Psoas muscle (tissue), 8 donors: ENCODE measurements around the gene CADPS. TPM values are rescaled to one million over a fixed set of nuclear protein-coding genes. Genes with fewer than 3 reads are reported as not detected.

ENCODE experiments used
- ATAC-seq, 4 donors: fragments of 200-7000 bp; cut with Tn5 transposase; one replicate each; pipeline ENCODE4 v1.9.1; 2020; ENCODE audit warnings: moderate library complexity in 3 of 4, mild to moderate bottlenecking in 2 of 4
- DNase-seq, 2 donors: peaks; one replicate each; pipeline ENCODE4 v3.0.0-alpha.2; 2020
- H3K27ac ChIP-seq: fragments of 200-600 bp; one replicate; pipeline ENCODE4 v1.8.0; 2022
- H3K27me3 ChIP-seq, 3 donors: fragments of 200-600 bp in 1 of 3; one replicate each; pipeline versions ENCODE4 v1.6.1 to v1.8.0; 2013 to 2022; ENCODE audit warnings: low read length in 2 of 3, mild to moderate bottlenecking in 2 of 3, moderate library complexity in 1 of 3; ENCODE audit not compliant: insufficient read depth in 3 of 3
- H3K36me3 ChIP-seq, 2 donors: fragments of 200-600 bp in 1 of 2; one replicate each; pipeline versions ENCODE4 v1.6.1 to v1.8.0; 2013 to 2022; ENCODE audit warnings: low read depth in 1 of 2, mild to moderate bottlenecking in 1 of 2, moderate library complexity in 1 of 2; ENCODE audit not compliant: insufficient read depth in 1 of 2
- H3K4me1 ChIP-seq: fragments of 200-600 bp; one replicate; pipeline ENCODE4 v1.8.0; 2022
- H3K4me3 ChIP-seq: fragments of 200-600 bp; one replicate; pipeline ENCODE4 v1.8.0; 2022; ENCODE audit warnings: mild to moderate bottlenecking
- H3K9me3 ChIP-seq: fragments of 200-600 bp; one replicate; pipeline ENCODE4 v1.8.0; 2022
- CTCF ChIP-seq: fragments of 200-600 bp; IDR thresholded peaks from one replicate; pipeline ENCODE4 v1.8.0; 2022; ENCODE audit warnings: antibody characterized with exemption
- WGBS, 3 donors: extraction: QIAGEN DNeasy Blood & Tissue Kit; methylation state at CpG; one replicate each; pipeline versions ENCODE4 v1.1.6 to v1.1.7; 2013; 5-methylcytosine and 5-hydroxymethylcytosine counted together
- intact Hi-C, 2 donors: fragments of 100-400 bp; cut with DNase I; formaldehyde crosslinking; loops; one replicate each; pipeline versions ENCODE4 v1.11.0 to v1.14.2; 2022
- polyA plus RNA-seq, 3 donors: library from polyadenylated mRNA; stranded (reverse); fragments of 200-250 nt; gene quantifications; one replicate each; pipeline ENCODE4 v1.2.3, GENCODE V29; 2013
- total RNA-seq, 4 donors: library from RNA; stranded (reverse); fragmentation: NEBNext Ultra II Directional in 2 of 4; extraction: Animal tissue kit (Norgen Biotek cat#: 25700) in 2 of 4; gene quantifications; one replicate each; pipeline versions ENCODE4 v1.2.1 to v1.2.4, GENCODE V29; 2021 to 2023
- donor health status: healthy with polysubstance abuse.
- donor health status: DM: no; HTN: no; CAD: no; lungs with moderate emphysema.
- donor health status: Bipolar disorder and iron deficiency.
- donor health status: healthy.
- donor health status: DM: yes; HTN: yes; CAD: no.
- donor health status: DM: no; HTN: no; CAD: no.
- donor health status: DM: no; HTN: no; CAD: no.
- donor health status: DM: yes; HTN: yes; CAD: no.

The CADPS gene
- total and polyA plus RNA-seq, 7 donors = 0.01 to 0.07 (median 0.04) TPM; not detected in 4

- DNase-seq (no peak), ATAC-seq (no peak)
- no peak overlapping the region for H3K4me3 ChIP-seq
- intact Hi-C loops = loop anchor here in 1 of 2 donors (10.0 kb wide), 1 partner anchor 225 kb away; no protein-coding TSS in a partner anchor
- WGBS, 3 donors = 25 to 29% (median 27%) methylated on average over 2 of the region's 2 CpGs
- H3K9me3 ChIP-seq = no peaks in the 10 kb centered on the region
- peaks cover 0 to 3% (median 0%) of the 10 kb centered on the region in 3 donors for H3K27me3 ChIP-seq
- no peak overlapping the region for H3K27ac ChIP-seq
- TF ChIP-seq CTCF = peak; percentile 12
- H3K4me1 ChIP-seq = no peaks in the 10 kb centered on the region
- no peaks in the 10 kb centered on the region for H3K36me3 ChIP-seq
Measured at GRCh38 chr3:62559831-62560445, 315.3 kb downstream of the CADPS start.

- no peak for DNase-seq
- Histone ChIP-seq H3K36me3 (no peaks in the 10 kb centered on the region), H3K27me3 (peaks cover 0 to 3% (median 0%) of the 10 kb centered on the region in 3 donors), H3K9me3 (no peaks in the 10 kb centered on the region), H3K27ac (no peak overlapping the region), H3K4me3 (no peak overlapping the region), H3K4me1 (no peaks in the 10 kb centered on the region)
- intact Hi-C loops = loop anchor here in 1 of 2 donors (10.0 kb wide), 1 partner anchor 224 kb away; no protein-coding TSS in a partner anchor
- TF ChIP-seq CTCF = peak; percentile 6
- 35 to 37% (median 36%) methylated on average over 8 of the region's 8 CpGs for WGBS, 3 donors
- no peak for ATAC-seq
Measured at GRCh38 chr3:62558549-62559112, 316.6 kb downstream of the CADPS start.

- no peaks in the 10 kb centered on the region for H3K36me3 ChIP-seq
- 82 to 88% (median 83%) methylated on average over 5 of the region's 5 CpGs for WGBS, 3 donors
- intact Hi-C loops = loop anchor here in 1 of 2 donors (10.0 kb wide), 1 partner anchor 223 kb away; no protein-coding TSS in a partner anchor
- no peak overlapping the region for H3K4me3 ChIP-seq
- H3K27me3 ChIP-seq = peaks cover 0 to 3% (median 0%) of the 10 kb centered on the region in 3 donors
- TF ChIP-seq CTCF = no peak
- ATAC-seq (no peak), DNase-seq (no peak)
- H3K9me3 ChIP-seq = no peaks in the 10 kb centered on the region
- H3K4me1 ChIP-seq = no peaks in the 10 kb centered on the region
- no peak overlapping the region for H3K27ac ChIP-seq
Measured at GRCh38 chr3:62557983-62558382, 317.2 kb downstream of the CADPS start.

- H3K9me3 ChIP-seq = no peaks in the 10 kb centered on the region
- H3K27me3 ChIP-seq = peaks cover 0 to 3% (median 0%) of the 10 kb centered on the region in 3 donors
- no peaks in the 10 kb centered on the region for H3K4me1 ChIP-seq
- H3K36me3 ChIP-seq = no peaks in the 10 kb centered on the region
- no peak overlapping the region for H3K27ac ChIP-seq
- 66 to 77% (median 72%) methylated on average over 5 of the region's 5 CpGs for WGBS, 3 donors
- no peak overlapping the region for H3K4me3 ChIP-seq
- no peak for DNase-seq
- intact Hi-C loops = loop anchor here in 1 of 2 donors (10.0 kb wide), 1 partner anchor 223 kb away; no protein-coding TSS in a partner anchor
- no peak for ATAC-seq
- TF ChIP-seq CTCF = no peak
Measured at GRCh38 chr3:62557450-62557849, 317.8 kb downstream of the CADPS start.
